Esophagus squamous epithelium (tissue), 4 donors: Measurements from ENCODE around the gene METTL14.
A peak's percentile ranks its signal among the peaks of the same experiment; 100 is the strongest.

Source experiments
- POLR2A ChIP-seq, 4 donors: fragments of 450-650 bp; IDR thresholded peaks; one replicate each; pipeline ENCODE4 v1.6.1; 2017; ENCODE audit warnings: antibody characterized with exemption in 4 of 4, mild to moderate bottlenecking in 4 of 4, moderate library complexity in 3 of 4
- TF ChIP-seq, protein P1 (sequence below), 6 experiments: fragments of 450-650 bp in 4 of 6; fragments of 200-600 bp in 2 of 6; sonication (generic) in 2 of 6; IDR thresholded peaks; one replicate each; pipeline ENCODE4 v1.5.1; 2016 to 2019; ENCODE audit warnings: antibody characterized with exemption in 6 of 6, mild to moderate bottlenecking in 4 of 6, moderate library complexity in 4 of 6

DNA sequence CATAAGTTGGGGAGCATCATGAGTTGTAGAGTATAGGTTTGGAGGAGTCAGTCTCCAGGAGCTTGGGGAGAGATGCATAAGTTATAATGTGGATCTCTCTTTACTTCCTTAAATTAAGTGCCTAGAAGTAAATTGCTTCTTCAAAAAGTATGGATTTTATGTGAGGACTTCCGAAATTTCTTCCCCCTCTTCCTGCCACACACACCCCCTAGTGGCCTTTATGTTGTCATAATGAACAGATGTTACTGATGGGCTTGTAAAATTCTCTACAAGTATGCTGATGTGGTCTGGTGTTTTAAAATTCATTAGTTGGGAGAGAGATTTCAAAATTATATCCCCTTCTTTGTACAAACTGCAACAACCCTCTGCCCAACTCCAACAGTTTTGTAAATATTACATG lies 2.3 kb upstream of the METTL14 start:
- TF ChIP-seq, protein P1, sequence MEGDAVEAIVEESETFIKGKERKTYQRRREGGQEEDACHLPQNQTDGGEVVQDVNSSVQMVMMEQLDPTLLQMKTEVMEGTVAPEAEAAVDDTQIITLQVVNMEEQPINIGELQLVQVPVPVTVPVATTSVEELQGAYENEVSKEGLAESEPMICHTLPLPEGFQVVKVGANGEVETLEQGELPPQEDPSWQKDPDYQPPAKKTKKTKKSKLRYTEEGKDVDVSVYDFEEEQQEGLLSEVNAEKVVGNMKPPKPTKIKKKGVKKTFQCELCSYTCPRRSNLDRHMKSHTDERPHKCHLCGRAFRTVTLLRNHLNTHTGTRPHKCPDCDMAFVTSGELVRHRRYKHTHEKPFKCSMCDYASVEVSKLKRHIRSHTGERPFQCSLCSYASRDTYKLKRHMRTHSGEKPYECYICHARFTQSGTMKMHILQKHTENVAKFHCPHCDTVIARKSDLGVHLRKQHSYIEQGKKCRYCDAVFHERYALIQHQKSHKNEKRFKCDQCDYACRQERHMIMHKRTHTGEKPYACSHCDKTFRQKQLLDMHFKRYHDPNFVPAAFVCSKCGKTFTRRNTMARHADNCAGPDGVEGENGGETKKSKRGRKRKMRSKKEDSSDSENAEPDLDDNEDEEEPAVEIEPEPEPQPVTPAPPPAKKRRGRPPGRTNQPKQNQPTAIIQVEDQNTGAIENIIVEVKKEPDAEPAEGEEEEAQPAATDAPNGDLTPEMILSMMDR (IDR thresholded peaks at IDR 0.05): peak in 4 of 6 experiments; percentile 3 to 39 (median 26)
- TF ChIP-seq POLR2A (IDR thresholded peaks at IDR 0.05): no peak
